IPS-15b (cell line): ENCODE measurements around the gene APEX1.

Experiments used
- H3K27me3 ChIP-seq: one replicate; pipeline ENCODE4 v1.6.1; 2013; ENCODE audit warnings: low read length; ENCODE audit not compliant: control insufficient read depth, insufficient read depth
- H3K36me3 ChIP-seq: one replicate; pipeline ENCODE4 v1.6.1; 2013; ENCODE audit warnings: low read length; ENCODE audit not compliant: control insufficient read depth, insufficient read depth
- H3K4me1 ChIP-seq: one replicate; pipeline ENCODE4 v1.6.1; 2013; ENCODE audit warnings: mild to moderate bottlenecking, low read length; ENCODE audit not compliant: control insufficient read depth, insufficient read depth
- H3K4me3 ChIP-seq: one replicate; pipeline ENCODE4 v1.5.1; 2013; ENCODE audit warnings: low read depth, low read length
- H3K9ac ChIP-seq: one replicate; pipeline ENCODE4 v1.6.1; 2013; ENCODE audit warnings: low read depth, mild to moderate bottlenecking, low read length
- H3K9me3 ChIP-seq: one replicate; pipeline ENCODE4 v1.6.1; 2013; ENCODE audit warnings: mild to moderate bottlenecking, low read length; ENCODE audit not compliant: control insufficient read depth, insufficient read depth

Gene APEX1

GRCh38 chr14:20454516-20455354, at the start of gene APEX1, which contains the start of gene OSGEP:
Gene APEX1, plus strand, starts transcription at chr14:20455226. Its CDS starts 420 bp downstream, at chr14:20455646.
Gene OSGEP, minus strand, starts transcription at chr14:20454812. Its CDS starts 129 bp downstream, at chr14:20454683.
- H3K36me3 ChIP-seq = peaks cover 31% of the 10 kb centered on the region
- H3K4me1 ChIP-seq = no peaks in the 10 kb centered on the region
- H3K9me3 ChIP-seq = no peaks in the 10 kb centered on the region
- H3K9ac ChIP-seq = peak within 1 kb of the TSS; percentile 92
- H3K27me3 ChIP-seq = no peaks in the 10 kb centered on the region
- H3K4me3 ChIP-seq = peak within 1 kb of the TSS; percentile 84

GRCh38 chr14:20409226-20409625, 45.8 kb upstream of the APEX1 start:
- H3K9me3 ChIP-seq = no peaks in the 10 kb centered on the region
- peaks cover 5% of the 10 kb centered on the region for H3K4me1 ChIP-seq
- H3K27me3 ChIP-seq = no peaks in the 10 kb centered on the region
- peaks cover 14% of the 10 kb centered on the region for H3K36me3 ChIP-seq
- H3K9ac ChIP-seq = no peak overlapping the region
- no peak overlapping the region for H3K4me3 ChIP-seq

- Histone ChIP-seq H3K27me3 (no peaks in the 10 kb centered on the region), H3K9me3 (no peaks in the 10 kb centered on the region), H3K4me3 (peak overlapping the region; percentile 91), H3K36me3 (peaks cover 5% of the 10 kb centered on the region), H3K9ac (no peak overlapping the region), H3K4me1 (peaks cover 10% of the 10 kb centered on the region)
Measured at GRCh38 chr14:20412411-20412810, 42.6 kb upstream of the APEX1 start.

- Histone ChIP-seq H3K27me3 (no peaks in the 10 kb centered on the region), H3K36me3 (peaks cover under 1% of the 10 kb centered on the region), H3K4me3 (peak within 1 kb of the TSS; percentile 91), H3K4me1 (peaks cover 10% of the 10 kb centered on the region), H3K9me3 (no peaks in the 10 kb centered on the region), H3K9ac (peak within 1 kb of the TSS; percentile 90)
Measured at GRCh38 chr14:20412876-20413743, 41.9 kb upstream of the APEX1 start, which contains the start of gene TEP1. Gene TEP1, minus strand, starts transcription at chr14:20413501. Its CDS starts 5,062 bp downstream, at chr14:20408439.

- Histone ChIP-seq H3K9me3 (no peaks in the 10 kb centered on the region), H3K36me3 (no peaks in the 10 kb centered on the region), H3K4me1 (peaks cover 10% of the 10 kb centered on the region)
Measured at GRCh38 chr14:20413744-20414082, 41.3 kb upstream of the APEX1 start.

GRCh38 chr14:20415782-20416206, 39.2 kb upstream of the APEX1 start:
- Histone ChIP-seq H3K4me1 (peaks cover 10% of the 10 kb centered on the region), H3K9me3 (no peaks in the 10 kb centered on the region), H3K36me3 (no peaks in the 10 kb centered on the region), H3K9ac (no peak overlapping the region), H3K4me3 (no peak overlapping the region), H3K27me3 (no peaks in the 10 kb centered on the region)

More at GRCh38 chr14:20413744-20414082, 41.3 kb upstream of the APEX1 start:
- Histone ChIP-seq H3K4me3 (peak overlapping the region; percentile 91), H3K27me3 (no peaks in the 10 kb centered on the region), H3K9ac (peak overlapping the region; percentile 61)

- peaks cover 10% of the 10 kb centered on the region for H3K4me1 ChIP-seq
- no peak overlapping the region for H3K9ac ChIP-seq
- H3K36me3 ChIP-seq = no peaks in the 10 kb centered on the region
- no peak overlapping the region for H3K4me3 ChIP-seq
- H3K9me3 ChIP-seq = no peaks in the 10 kb centered on the region
- H3K27me3 ChIP-seq = no peaks in the 10 kb centered on the region
Measured at GRCh38 chr14:20416223-20416622, 38.8 kb upstream of the APEX1 start.

- H3K27me3 ChIP-seq = no peaks in the 10 kb centered on the region
- no peaks in the 10 kb centered on the region for H3K9me3 ChIP-seq
- no peak overlapping the region for H3K9ac ChIP-seq
- H3K4me1 ChIP-seq = peaks cover 10% of the 10 kb centered on the region
- no peaks in the 10 kb centered on the region for H3K36me3 ChIP-seq
- H3K4me3 ChIP-seq = no peak overlapping the region
Measured at GRCh38 chr14:20417250-20418186, 37.5 kb upstream of the APEX1 start.

GRCh38 chr14:20418501-20418909, 36.5 kb upstream of the APEX1 start:
- no peaks in the 10 kb centered on the region for H3K27me3 ChIP-seq
- no peaks in the 10 kb centered on the region for H3K9me3 ChIP-seq
- peaks cover 10% of the 10 kb centered on the region for H3K4me1 ChIP-seq
- H3K36me3 ChIP-seq = no peaks in the 10 kb centered on the region
- H3K4me3 ChIP-seq = no peak overlapping the region
- H3K9ac ChIP-seq = no peak overlapping the region

GRCh38 chr14:20419419-20419818, 35.6 kb upstream of the APEX1 start:
- Histone ChIP-seq H3K4me1 (peaks cover 10% of the 10 kb centered on the region), H3K27me3 (no peaks in the 10 kb centered on the region), H3K9me3 (no peaks in the 10 kb centered on the region), H3K36me3 (no peaks in the 10 kb centered on the region), H3K9ac (no peak overlapping the region), H3K4me3 (no peak overlapping the region)

GRCh38 chr14:20421267-20421666, 33.8 kb upstream of the APEX1 start:
- Histone ChIP-seq H3K36me3 (no peaks in the 10 kb centered on the region), H3K9me3 (no peaks in the 10 kb centered on the region), H3K27me3 (no peaks in the 10 kb centered on the region), H3K4me3 (no peak overlapping the region), H3K4me1 (peaks cover 6% of the 10 kb centered on the region), H3K9ac (no peak overlapping the region)
